GM18502 (cell line): ENCODE measurements around the gene CD320.
A peak's percentile ranks its signal among the peaks of the same experiment; 100 is the strongest.
"Not testable (repeated sequence)": the region's sequence is repeated elsewhere in the genome, so short reads cannot be mapped to it uniquely, and the experiment has no call there.

Experiments used
- ATAC-seq: cut with Tn5 transposase; IDR thresholded peaks from one replicate; pipeline ENCODE4 v1.9.1; 2021; ENCODE audit warnings: mild to moderate bottlenecking; ENCODE audit not compliant: unreplicated experiment, poor library complexity

The CD320 gene

DNA sequence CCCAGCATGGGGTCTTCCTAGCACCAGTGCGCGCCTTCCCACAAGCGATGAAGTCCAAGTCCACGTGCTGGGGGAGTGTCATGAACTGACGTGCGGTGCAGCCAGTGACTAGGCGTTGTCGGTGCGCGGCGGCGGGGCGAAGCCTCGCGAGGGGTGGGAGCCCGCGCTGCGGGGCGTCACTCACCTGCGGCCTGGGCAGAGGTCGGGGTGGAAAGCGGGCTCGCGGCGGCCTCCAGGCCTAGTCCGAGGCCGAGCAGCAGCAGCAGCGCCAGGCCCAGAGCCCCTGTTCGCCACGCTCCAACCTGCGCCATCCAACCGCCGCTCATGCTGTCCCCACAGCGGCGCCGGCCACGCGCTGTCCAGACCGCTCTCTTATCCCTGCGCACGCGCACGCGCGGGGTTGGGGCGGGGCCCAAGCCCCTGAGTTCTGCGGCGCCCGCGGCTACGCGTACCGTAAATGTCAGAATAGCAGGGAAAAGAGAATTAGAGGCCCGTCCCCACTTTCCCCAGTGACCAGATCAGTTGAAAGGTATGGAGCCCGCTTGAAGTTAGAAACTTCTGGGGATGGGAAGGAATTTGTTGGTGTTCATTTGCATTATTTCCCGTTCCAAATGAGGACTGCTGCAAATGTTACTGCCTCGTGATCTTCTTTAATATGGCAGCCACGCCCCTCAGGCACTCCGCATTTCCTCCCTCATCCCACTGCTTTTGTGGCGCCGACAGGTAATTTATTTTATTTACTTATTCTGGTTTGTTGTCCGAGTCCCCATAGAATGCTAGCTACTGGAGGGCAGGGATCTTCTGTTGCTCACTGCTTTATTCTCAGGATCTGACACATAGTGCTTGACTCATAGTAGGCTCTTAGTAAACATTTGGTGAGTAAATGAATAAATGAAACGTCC, at the start of gene CD320:
TSS of gene CD320 (minus strand) at position 394 of the 902 bp plus-strand sequence. CDS start at position 326, 68 bp downstream.
- peak; percentile 84 for ATAC-seq

DNA sequence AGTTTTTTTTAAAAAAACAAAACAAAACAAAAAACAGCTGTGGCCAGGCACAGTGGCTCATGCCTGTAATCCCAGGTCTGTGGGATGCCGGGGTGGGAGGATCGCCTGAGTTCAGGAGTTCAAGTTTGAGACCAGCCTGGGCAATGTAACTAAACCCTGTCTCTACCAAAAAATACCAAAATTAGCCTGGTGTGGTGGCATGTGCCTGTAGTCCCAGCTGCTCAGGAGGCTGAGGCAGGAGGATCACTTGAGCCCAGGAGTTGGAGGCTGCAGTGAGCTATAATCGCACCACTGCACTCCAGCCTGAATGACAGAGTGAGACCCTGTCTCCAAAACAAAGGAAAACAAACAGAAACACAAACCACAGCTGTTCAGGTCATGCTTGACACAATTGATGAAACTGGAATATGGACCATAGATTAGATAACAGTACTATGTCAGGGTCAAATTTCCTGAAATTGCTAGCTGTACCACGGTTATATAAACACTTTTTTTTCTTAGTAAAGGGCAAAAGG, 48.9 kb upstream of the CD320 start:
- no peak for ATAC-seq

DNA sequence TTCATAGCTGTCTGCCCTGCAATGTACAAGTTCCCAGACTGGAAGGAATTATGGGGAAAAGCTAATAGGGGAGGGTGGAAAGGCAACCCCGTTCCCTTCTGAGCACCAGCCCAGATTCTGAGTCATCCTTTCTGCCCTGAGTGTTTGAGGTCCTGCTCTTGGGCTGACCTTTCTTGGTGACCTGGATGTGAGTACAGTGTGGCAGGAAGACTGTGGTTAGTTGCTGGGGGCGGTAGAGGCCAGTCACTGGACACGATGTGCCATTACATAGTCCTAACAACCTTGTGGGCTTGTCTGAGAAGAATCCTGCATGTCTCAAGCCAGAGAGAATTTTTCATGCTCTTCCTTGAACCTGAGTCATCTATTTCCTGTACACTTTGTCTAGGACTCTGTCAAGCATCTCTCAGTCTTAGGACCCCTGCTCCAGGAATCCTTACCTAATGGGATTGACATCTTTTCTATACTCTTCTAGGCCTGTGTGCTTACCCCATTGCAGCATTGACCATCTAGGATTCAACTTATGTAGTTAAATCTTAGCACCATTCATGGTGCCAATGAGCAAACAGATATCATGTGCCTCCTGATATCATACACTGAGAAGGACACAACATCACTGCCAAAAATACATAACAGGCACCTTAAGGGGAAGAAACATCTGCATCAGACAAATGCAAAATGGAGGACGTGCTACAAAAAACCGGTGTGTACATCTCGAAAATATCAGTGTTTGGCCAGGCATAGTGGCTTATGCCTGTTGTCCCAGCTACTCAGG, 47.7 kb upstream of the CD320 start:
- ATAC-seq, result no peak

DNA sequence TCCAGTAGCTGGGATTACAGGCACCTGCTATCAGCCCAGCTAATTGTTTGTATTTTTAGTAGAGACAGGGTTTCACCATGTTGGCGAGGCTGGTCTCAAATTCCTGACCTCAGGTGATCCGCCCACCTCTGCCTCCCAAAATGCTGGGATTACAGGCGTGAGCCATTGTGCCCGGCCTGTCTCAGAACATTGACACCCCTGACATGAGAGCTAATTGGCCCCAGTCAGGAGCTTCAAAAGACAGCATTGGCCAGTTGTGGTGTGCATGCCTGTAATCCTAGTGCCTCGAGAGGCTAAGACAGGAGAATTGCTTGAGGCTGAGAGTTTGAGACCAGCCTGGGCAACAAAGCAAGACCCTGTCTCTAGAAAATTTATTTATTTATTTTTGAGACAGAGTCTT, 44.7 kb upstream of the CD320 start:
- ATAC-seq, result not testable (repeated sequence)

DNA sequence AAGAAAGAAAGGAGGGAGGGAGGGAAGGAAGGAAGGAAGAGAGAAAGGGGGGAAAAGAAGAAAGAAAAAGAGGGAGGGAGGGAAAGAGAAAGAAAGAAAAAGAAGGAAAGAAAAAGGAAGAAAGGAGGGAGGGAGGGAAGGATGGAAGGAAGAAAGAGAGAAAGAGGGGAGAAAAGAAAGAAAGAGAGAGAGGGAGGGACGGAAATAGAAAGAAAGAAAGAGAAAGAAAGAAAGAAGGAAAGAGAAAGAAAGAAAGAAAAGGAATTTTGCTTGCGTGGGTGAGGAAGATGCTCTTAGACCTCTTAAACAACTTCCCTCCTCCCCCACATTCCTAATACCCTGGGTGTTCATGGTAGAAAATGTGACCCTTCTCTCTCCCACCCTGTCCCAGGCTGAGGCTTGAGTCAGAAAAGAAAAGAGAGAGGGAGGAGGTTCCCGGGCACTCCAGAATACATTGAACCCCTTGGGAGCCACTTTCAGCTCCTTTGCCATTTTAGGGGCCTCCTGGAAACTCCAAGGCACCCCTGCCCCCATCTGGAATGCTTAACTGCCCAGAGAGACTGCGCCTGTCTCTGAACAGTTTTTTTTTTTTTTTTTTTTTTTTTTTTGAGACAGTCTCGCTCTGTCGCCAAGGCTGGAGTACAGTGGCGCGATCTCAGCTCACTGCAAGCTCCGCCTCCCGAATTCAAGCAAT, 44.1 kb upstream of the CD320 start:
- no peak for ATAC-seq

DNA sequence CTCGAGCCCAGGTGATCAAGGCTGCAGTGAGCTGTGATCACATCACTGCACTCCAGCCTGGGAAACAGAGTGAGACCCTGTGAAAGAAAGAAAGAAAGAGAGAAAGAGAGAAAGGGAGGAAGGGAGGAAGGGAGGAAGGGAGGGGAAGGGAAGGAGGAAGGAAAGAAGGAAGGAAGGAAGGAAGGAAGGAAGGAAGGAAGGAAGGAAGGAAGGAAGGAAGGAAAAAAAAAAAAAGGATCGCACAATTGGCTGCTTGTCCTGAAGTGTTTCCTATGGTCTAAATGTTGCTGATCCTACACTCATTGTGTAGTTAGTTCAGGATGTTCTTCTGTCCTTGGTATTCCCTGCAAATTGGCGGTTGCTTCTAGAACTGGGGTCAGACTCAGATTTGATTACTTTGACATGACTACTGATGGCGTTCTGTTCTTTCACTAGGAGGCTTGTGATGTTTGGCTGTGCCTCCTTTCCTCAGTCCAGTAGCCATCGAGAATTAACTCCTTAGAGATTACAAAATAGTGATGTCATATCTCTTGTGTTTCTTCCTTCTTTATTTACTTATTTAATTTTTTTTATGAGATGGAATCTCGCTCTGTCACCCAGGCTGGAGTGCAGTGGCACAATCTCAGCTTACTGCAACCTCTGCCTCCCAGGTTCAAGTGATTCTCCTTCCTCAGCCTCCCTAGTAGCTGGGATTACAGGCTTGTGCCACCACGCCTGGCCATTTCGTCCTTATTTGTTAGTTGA, 41.6 kb upstream of the CD320 start:
- ATAC-seq, result not testable (repeated sequence)

DNA sequence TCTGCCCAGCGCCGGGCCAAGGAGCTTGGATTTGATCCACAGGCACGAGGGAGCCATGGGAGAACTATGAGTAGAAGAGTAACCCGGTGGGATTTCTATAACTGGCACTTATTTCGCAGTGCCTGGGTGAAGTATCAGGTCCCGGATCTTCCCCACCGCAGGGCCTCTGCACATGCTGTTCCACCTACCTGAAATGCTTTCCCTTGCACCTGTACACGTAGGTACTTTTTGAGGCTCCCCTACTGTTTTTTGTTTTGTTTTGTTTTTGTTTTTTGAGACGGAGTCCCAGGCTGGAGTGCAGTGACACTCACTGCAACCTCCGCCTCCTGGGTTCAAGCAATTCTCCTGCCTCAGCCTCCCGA, 35.3 kb upstream of the CD320 start:
- ATAC-seq, result no peak

DNA sequence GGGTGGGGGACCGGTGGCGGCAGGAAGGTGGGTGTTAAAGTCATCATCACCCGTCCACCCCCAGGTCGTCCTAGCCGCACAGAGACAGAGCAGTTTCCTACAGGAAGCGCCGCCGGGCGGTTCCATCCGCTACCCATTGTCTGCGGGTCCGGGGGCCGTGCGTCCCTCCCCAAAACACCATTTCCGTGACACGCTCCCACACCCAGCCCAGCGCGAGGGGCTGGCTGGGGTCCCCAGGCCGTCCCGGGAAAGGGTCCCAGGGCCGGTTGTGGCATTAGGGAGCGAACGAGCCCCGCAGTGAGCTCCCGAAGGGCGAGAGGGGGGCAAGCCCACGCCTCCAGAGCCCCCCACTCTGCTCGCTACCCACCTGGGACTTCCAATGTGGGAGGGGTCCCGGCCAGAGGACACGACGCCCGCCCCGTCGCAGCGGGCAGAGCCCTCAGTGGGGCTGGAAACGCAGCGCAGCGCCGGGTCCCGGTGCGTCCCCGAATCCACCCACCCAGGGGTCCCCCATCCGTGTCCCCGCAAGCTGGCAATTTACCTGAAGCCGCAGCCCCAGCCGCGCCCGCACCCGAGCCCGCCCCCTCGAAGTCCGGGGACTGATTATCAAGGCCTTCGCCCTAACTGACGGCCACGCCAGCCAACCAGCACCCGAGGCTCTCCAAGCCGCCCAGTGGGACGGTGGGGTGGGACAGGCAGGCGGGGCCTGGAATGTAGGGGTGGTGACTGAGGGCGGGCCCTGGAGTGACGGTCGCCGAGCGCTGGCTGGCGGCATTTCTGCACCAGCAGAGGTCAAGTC, 34.7 kb upstream of the CD320 start, which contains the start of gene KANK3:
TSS of gene KANK3 (minus strand) at position 579 of the 799 bp plus-strand sequence. CDS start 5,434 bp downstream, outside the sequence.
- ATAC-seq, result peak; percentile 88

DNA sequence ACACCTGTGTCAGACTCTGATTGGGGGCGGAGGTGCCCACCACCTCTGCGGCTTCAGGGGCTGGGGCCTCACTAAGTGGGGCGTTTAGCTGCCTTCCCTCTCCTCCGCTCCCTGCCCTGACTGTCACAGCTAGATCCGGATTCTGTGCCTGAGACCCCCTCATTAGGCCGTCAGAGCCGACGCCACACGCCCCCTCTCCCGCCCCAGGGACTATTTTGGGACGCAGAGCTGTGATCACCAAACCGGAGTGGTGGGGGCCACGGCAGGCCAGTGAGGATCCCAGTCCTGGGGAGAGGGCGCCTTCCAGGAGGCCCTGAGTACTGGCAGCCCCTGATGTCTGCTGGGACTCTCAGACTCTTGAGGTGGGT, 34.1 kb upstream of the CD320 start:
- ATAC-seq, result no peak

DNA sequence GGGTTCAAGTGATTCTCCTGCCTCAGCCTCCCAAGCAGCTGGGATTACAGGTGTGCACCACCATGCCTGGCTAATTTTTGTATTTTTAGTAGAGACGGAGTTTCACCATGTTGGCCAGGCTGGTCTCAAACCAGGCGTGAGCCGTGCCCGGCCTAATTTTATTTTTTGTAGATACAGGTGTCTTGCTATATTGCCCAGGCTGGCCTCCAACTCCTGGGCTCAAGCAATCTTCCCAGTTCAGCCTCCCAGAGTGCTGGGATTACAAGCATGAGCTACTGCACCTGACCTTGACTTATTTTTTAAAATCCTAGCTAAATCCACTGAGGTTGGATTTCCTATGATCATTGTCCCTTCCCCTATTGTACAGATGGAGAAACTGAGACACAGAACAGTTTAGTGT, 33.3 kb upstream of the CD320 start:
- ATAC-seq, result not testable (repeated sequence)

DNA sequence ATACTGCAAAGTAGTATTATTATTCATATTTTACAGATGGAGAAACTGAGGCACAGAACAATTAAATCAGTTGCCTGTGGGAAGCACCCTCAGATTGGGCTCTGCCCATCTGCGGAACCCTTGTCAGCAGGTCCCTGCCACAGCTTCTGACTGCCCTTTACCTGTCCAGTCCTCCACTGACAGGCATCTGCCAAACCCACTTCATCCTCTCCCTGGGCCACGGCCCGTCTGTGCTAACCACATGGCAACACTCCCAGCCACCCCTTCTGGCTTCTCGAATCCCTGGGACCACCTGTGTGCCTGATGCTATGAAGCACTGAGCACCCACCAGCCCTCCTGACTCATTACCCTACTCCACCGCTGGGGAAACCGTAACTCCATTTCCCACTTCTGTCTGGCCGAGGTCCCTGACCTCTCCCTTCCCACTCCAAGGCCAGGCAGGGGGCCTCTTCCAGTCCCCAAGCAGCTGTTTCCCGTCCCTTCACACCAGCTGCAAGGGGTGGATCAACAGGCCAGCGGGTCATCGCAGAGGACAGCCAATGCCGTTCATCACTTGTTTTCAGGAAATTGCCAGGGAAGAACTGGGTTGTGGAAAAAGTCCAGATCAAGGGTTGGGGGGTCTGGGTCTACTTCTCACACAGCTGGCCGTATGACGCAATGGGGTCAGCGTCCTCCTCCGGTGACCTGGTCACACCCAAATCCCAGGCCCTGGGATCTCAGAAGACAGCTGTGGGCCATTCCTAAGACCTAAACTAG, 32.4 kb upstream of the CD320 start:
- no peak for ATAC-seq

DNA sequence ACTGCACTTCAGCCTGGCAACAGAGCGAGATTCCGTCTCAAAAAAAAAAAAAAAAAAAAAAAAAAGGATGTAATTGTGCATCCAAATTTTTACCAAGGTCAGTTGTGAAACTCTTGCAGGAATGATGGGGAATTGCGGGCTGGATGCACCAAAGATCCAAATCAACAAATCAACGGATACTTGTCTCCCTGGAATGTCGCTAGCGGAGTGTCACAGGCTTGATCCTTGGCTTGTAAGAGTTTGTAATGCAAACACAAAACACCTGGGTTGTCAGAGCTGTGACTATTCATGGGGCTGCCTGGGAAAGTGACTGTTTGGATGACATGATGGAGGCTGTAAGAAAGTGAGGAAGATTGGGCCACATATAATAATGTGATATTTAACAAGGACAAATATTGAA, 30.7 kb upstream of the CD320 start:
- no peak for ATAC-seq

DNA sequence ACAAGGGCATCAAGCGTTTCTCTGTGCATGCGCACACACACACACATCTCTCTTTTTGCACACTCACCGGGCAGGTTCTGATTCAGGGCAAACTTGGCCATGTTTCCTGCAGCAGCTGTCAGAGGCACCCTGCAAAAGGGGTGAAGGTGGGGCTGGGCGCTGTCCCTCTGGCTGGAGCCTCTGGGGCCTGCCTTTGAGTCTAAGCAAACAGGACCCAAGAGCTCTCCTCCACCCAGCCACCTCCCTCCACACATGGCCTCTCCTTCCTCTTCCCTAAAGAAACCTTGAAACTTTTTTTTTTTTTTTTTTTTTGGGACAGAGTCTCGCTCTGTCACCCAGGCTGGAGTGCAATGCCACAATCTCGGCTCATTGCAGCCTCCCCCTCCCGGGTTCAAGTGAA, 29.6 kb upstream of the CD320 start:
- no peak for ATAC-seq

DNA sequence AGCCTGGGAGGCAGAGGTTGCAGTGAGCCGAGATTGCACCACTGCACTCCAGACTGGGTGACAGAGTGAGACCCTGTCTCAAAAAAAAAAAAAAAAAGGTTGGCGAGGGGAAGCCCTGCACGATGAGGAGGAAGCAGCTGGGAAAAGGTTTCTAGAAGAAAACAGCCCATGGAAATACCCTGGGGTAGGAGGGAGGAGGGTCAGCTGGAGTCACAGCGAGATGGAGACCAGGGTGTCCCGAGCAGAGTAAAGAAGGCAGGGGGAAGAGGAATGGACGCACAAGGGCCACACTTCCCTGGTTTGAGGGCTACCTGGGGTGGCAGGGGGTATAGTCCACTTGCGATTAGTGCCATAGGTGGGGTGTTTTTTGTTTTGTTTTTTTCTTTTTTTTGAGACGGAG, 28.5 kb upstream of the CD320 start:
- no peak for ATAC-seq

DNA sequence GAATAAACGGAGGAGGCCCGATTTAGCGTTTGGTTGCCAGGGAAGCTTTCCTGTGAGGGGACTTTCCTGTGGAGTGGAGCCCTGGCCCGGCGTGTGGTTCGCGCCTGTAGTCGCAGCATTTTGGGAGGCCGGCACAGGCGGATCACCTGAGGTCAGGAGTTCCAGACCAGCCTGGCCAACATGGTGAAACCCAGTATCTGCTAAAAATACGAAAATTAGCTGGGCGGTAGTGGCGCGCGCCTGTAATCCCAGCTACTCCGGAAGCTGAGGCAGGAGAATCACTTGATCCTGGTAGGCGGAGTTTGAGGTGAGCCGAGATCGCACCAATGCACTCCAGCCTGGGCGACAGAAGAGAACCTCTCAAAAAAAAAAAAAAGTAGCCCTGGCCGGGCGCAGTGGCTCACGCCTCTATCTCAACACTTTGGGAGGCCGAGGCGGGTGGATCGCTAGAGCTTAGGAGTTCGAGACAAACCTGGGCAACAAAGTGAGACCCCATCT, 28.0 kb upstream of the CD320 start:
- ATAC-seq, result no peak

DNA sequence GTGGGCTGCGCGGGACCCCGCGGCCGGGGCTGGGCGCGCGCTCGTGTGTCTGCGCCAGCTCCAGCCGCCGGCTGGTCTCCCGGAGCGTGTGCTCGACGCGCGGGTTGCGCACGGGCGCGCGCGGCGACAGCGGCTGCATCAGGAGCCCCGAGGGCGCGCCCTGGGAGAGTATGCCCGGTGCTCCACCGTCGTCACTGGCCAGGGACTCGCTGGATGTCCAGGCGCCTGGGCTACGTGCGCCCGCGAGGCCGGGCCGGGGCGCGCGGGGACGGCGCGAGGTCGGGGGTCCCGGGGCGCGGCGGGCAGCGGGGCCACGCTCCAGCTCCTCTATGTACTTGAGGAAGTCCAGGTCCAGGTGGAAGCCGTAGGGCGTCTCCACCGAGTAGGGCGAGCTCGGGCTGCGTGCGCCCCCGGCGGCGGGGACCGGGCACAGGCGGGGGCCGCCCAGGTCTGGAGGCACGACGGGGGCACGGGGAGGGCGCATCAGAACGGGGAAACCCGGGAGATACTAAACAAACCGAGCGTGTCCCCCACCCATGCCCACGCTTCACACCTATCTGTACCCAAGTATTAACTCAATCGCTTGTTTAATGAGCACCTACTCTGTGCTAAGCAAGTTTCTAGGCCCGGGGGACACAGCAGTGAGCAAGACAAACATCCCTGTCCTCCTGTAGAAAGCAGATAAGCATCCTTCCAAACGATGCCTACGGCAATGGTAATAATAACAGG, 27.3 kb upstream of the CD320 start:
- no peak for ATAC-seq

DNA sequence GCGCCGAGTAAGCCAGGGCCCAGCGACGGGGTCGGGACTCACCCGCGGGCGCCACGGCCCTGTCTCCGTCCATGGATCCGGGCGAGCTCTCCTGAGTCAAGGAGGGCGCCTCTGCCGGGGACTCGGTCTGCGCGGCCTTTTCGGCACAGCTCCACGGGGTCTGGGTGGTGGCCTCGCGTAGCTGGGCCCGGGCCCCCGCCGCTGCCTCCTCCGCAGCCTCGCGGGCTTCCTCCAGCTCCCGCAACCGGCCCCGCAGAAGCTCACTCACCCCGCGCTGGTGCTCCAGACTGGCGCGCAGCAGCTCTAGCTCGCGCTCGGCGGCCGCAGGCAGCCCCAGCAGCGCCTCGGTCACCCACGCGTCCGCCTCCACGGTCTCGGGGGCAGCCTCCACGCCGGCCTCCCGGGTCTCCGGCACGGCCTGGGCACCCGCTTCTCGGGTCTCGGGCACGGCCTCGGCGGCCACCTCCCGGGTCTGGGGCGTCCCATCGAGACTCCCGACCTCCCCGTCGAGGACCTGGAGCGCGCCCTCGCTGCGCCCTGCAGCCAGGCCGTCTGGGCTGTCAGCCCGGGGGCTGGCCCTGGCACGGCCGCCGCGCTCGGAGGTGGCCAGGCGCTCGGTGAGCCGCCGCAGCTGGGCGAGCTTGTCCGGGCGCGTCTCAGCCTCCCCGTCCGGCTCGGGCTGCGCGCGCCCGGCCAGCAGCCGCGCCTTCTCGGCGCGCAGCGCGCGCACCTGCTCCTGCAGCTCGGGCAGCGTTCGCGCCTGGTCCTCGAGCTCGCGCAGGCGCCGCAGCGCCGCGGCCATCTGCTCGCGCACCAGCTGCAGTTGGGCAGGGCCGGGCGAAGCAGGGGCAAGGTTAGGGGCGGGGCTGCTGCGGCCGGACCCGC, 26.5 kb upstream of the CD320 start:
- ATAC-seq, result no peak
